ENCODE data around the gene GPR162.
"Not testable (repeated sequence)": the region's sequence is repeated elsewhere in the genome, so short reads cannot be mapped to it uniquely, and the experiment has no call there.

The GPR162 gene

DNA sequence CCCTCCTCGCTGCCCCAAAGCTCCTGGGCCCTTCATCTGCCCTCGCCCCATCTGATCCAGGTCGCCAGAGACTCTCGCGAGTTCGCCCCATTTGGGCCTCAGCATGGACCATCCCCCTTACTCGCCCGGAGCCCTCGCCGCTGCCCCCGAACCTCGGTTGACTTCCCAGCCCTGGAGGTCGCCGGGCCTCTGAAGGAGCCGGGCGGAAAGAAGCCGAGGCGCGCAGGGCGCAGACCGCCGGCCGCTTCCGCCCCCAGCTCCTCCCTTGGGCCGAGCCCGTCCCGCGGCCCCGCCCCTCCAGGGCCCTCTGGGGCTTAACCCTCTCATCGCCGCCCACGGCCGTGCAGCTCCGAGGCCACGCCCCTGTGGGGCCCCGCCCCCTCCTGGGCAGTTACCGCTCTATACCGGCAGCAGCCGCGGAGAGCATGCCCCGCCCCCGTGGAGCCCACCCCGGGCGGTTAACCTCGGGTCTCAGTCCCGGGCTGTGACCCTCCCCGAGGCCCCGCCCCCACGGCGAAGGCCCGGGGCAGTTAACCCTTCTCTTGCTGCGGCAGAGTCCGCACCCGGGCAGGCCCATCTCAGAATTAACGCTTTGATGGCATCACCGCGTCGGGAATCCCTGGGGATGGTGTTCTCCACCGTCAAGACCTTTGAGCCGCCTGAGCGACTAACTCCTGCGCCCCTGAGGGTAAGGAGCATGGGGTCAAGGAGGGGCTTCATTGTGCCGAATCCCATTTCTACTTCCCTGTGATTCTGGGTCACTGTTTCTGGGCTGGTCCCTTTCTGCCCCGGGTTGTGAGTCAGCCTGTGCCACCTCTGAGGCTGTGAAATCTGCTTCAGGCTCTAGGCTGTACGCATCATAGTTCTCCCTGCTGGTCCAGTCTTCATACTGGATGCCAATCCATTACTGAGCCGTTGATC lies 51.7 kb downstream of the GPR162 start, which contains the start of gene SPSB2:
Gene SPSB2, minus strand, starts transcription at position 210 of the 921 bp plus-strand sequence. CDS start 402 bp downstream, outside the sequence.
- TF ChIP-seq, protein P1, sequence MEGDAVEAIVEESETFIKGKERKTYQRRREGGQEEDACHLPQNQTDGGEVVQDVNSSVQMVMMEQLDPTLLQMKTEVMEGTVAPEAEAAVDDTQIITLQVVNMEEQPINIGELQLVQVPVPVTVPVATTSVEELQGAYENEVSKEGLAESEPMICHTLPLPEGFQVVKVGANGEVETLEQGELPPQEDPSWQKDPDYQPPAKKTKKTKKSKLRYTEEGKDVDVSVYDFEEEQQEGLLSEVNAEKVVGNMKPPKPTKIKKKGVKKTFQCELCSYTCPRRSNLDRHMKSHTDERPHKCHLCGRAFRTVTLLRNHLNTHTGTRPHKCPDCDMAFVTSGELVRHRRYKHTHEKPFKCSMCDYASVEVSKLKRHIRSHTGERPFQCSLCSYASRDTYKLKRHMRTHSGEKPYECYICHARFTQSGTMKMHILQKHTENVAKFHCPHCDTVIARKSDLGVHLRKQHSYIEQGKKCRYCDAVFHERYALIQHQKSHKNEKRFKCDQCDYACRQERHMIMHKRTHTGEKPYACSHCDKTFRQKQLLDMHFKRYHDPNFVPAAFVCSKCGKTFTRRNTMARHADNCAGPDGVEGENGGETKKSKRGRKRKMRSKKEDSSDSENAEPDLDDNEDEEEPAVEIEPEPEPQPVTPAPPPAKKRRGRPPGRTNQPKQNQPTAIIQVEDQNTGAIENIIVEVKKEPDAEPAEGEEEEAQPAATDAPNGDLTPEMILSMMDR (IDR thresholded peaks at IDR 0.05; ENCODE audit: low read length, missing control alignments): no peak
- DNase-seq (ENCODE audit: low read depth): peak; percentile 96
- H3K4me3 ChIP-seq (replicated peaks; ENCODE audit: low read depth, low read length): peak within 1 kb of the TSS; percentile 83

DNA sequence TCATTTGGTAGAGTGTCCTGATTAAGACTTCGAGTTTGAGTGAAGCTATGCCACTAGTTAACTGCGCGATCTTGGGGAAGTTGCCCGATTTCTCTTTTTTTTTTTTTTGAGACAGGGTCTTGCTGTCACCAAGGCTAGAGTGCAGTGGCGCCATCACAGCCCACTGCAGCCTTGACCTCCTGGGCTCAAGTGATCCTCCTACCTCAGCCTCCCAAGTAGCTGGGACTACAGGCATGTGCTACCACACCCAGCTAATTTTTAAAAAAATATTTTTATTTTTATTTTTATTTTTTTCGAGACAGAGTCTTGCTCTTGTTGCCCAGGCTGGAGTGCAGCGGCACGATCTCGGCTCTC lies 52.4 kb downstream of the GPR162 start:
- H3K4me3 ChIP-seq (replicated peaks; ENCODE audit: low read depth, low read length): peak overlapping the region; percentile 83
- not testable (repeated sequence) for DNase-seq (ENCODE audit: low read depth)
